Measurements from ENCODE around the gene BBX. TPM values are rescaled to one million over a fixed set of nuclear protein-coding genes. Genes with fewer than 3 reads are reported as not detected.
A peak's percentile ranks its signal among the peaks of the same experiment; 100 is the strongest.
"Not testable (repeated sequence)": the region's sequence is repeated elsewhere in the genome, so short reads cannot be mapped to it uniquely, and the experiment has no call there.

The BBX gene
- total RNA-seq, 2 donors from 2014 or later: 38.4 to 42.1 TPM

- intact Hi-C loops (cut with DNase I): loop anchor here in 1 of 2 donors (10.0 kb wide), 1 partner anchor 281 kb away; no protein-coding TSS in a partner anchor
- DNase-seq: peak; percentile 22
Measured at GRCh38 chr3:107525644-107526305, 3.0 kb downstream of the BBX start.

GRCh38 chr3:107531917-107532469, 9.2 kb downstream of the BBX start:
- no peak for DNase-seq
- ATAC-seq: no peak
- intact Hi-C loops (cut with DNase I): no loop called here

More at GRCh38 chr3:107525644-107526305, 3.0 kb downstream of the BBX start:
- ATAC-seq: no peak

GRCh38 chr3:107540857-107541256, 18.1 kb downstream of the BBX start:
- intact Hi-C loops (cut with DNase I): loop anchor here in 1 of 2 donors (10.0 kb wide), 1 partner anchor 306 kb away; no protein-coding TSS in a partner anchor
- no peak for ATAC-seq
- no peak for DNase-seq

GRCh38 chr3:107542665-107543064, 19.9 kb downstream of the BBX start:
- no peak for DNase-seq
- intact Hi-C loops (cut with DNase I): loop anchor here in 1 of 2 donors (10.0 kb wide), 1 partner anchor 308 kb away; no protein-coding TSS in a partner anchor
- ATAC-seq: no peak

GRCh38 chr3:107543666-107544065, 20.9 kb downstream of the BBX start:
- intact Hi-C loops (cut with DNase I): loop anchor here in 1 of 2 donors (10.0 kb wide), 1 partner anchor 309 kb away; no protein-coding TSS in a partner anchor
- ATAC-seq: no peak
- no peak for DNase-seq

GRCh38 chr3:107545680-107546120, 22.9 kb downstream of the BBX start:
- DNase-seq (no peak), ATAC-seq (peak in 1 of 2 donors; percentile 24)
- intact Hi-C loops (cut with DNase I): loop anchor here in 1 of 2 donors (10.0 kb wide), 1 partner anchor 311 kb away; no protein-coding TSS in a partner anchor

GRCh38 chr3:107548601-107549000, 25.8 kb downstream of the BBX start:
- no peak for DNase-seq
- intact Hi-C loops (cut with DNase I): loop anchor here in 1 of 2 donors (10.0 kb wide), 1 partner anchor 314 kb away; no protein-coding TSS in a partner anchor
- ATAC-seq: no peak

- DNase-seq: no peak
- ATAC-seq: no peak
- intact Hi-C loops (cut with DNase I): no loop called here
Measured at GRCh38 chr3:107555359-107555758, 32.6 kb downstream of the BBX start.

GRCh38 chr3:107557743-107558142, 35.0 kb downstream of the BBX start:
- ATAC-seq: no peak
- DNase-seq: no peak
- intact Hi-C loops (cut with DNase I): no loop called here

- ATAC-seq (no peak), DNase-seq (no peak)
- intact Hi-C loops (cut with DNase I): no loop called here
Measured at GRCh38 chr3:107560166-107560565, 37.4 kb downstream of the BBX start.

GRCh38 chr3:107561980-107562379, 39.2 kb downstream of the BBX start:
- ATAC-seq (no peak), DNase-seq (no peak)
- intact Hi-C loops (cut with DNase I): no loop called here

- ATAC-seq (peak in 1 of 2 donors; percentile 46), DNase-seq (no peak)
- intact Hi-C loops (cut with DNase I): no loop called here
Measured at GRCh38 chr3:107562969-107563529, 40.3 kb downstream of the BBX start.

- intact Hi-C loops (cut with DNase I); DNase-seq; ATAC-seq: not testable (repeated sequence)
Measured at GRCh38 chr3:107565244-107565643, 42.5 kb downstream of the BBX start.

- DNase-seq, ATAC-seq: not testable (repeated sequence)
- intact Hi-C loops (cut with DNase I): loop anchor here in 1 of 2 donors (10.0 kb wide), 1 partner anchor 174 kb away; no protein-coding TSS in a partner anchor
Measured at GRCh38 chr3:107571089-107571488, 48.3 kb downstream of the BBX start.

- ATAC-seq, DNase-seq: not testable (repeated sequence)
- intact Hi-C loops (cut with DNase I): loop anchor here in 1 of 2 donors (10.0 kb wide), 1 partner anchor 173 kb away; no protein-coding TSS in a partner anchor
Measured at GRCh38 chr3:107571492-107571891, 48.7 kb downstream of the BBX start.

- DNase-seq (no peak), ATAC-seq (peak; percentile 62 to 65)
- intact Hi-C loops (cut with DNase I): loop anchor here in 1 of 2 donors (5.0 to 10.0 kb wide), 3 partner anchors 93 to 353 kb away; no protein-coding TSS in a partner anchor
Measured at GRCh38 chr3:107574650-107575049, 51.9 kb downstream of the BBX start.

GRCh38 chr3:107578091-107578490, 55.3 kb downstream of the BBX start:
- DNase-seq (no peak), ATAC-seq (no peak)
- intact Hi-C loops (cut with DNase I): loop anchor here in 1 of 2 donors (5.0 to 10.0 kb wide), 3 partner anchors 89 to 349 kb away; no protein-coding TSS in a partner anchor

- no peak for DNase-seq
- intact Hi-C loops (cut with DNase I): loop anchor here in 1 of 2 donors (5.0 to 10.0 kb wide), 3 partner anchors 89 to 349 kb away; no protein-coding TSS in a partner anchor
- ATAC-seq: no peak
Measured at GRCh38 chr3:107578523-107578922, 55.8 kb downstream of the BBX start.

GRCh38 chr3:107579371-107579770, 56.6 kb downstream of the BBX start:
- DNase-seq (no peak), ATAC-seq (no peak)
- intact Hi-C loops (cut with DNase I): loop anchor here in 1 of 2 donors (5.0 to 10.0 kb wide), 3 partner anchors 88 to 348 kb away; no protein-coding TSS in a partner anchor
